Progenitor cell of endocrine pancreas (in vitro differentiated cells): ENCODE results near the gene PLXNA1. TPM values are rescaled to one million over a fixed set of nuclear protein-coding genes. Genes with fewer than 3 reads are reported as not detected.

Source experiments
- DNase-seq: peaks from one replicate; pipeline ENCODE4 v3.0.0; 2021; ENCODE audit warnings: low spot score; ENCODE audit not compliant: unreplicated experiment
- H3K27ac Mint-ChIP-seq: 2 replicates; pipeline ENCODE4 v1.8.0; 2021; ENCODE audit warnings: mild to moderate bottlenecking, moderate library complexity, mixed read lengths
- H3K27me3 Mint-ChIP-seq: 2 replicates; pipeline ENCODE4 v1.8.0; 2021; ENCODE audit warnings: mixed read lengths
- H3K36me3 Mint-ChIP-seq: 2 replicates; pipeline ENCODE4 v1.8.0; 2022; ENCODE audit warnings: mixed read lengths; ENCODE audit not compliant: insufficient read depth
- H3K4me1 Mint-ChIP-seq: 2 replicates; pipeline ENCODE4 v1.8.0; 2021; ENCODE audit warnings: low read depth, mixed read lengths
- H3K4me3 Mint-ChIP-seq: 2 replicates; pipeline ENCODE4 v1.8.0; 2021; ENCODE audit warnings: low read depth, mild to moderate bottlenecking, moderate library complexity, mixed read lengths
- H3K9me3 Mint-ChIP-seq: 2 replicates; pipeline ENCODE4 v1.8.0; 2021; ENCODE audit warnings: low read depth, mixed read lengths
- CTCF ChIP-seq: fragments of 200-600 bp; sonication (generic); IDR thresholded peaks from one replicate; pipeline ENCODE4 v1.5.0; 2021; ENCODE audit warnings: antibody characterized with exemption, mild to moderate bottlenecking; ENCODE audit not compliant: unreplicated experiment
- total RNA-seq: library from RNA; stranded (reverse); gene quantifications from 2 replicates; pipeline ENCODE4 v1.2.1, GENCODE V29; 2021

PLXNA1 gene
- total RNA-seq, 1 donor from 2014 or later = 104 TPM

- Mint-ChIP-seq H3K27ac (peak overlapping the region; percentile 49), H3K4me3 (no peak overlapping the region), H3K27me3 (no peaks in the 10 kb centered on the region), H3K9me3 (no peaks in the 10 kb centered on the region), H3K36me3 (no peaks in the 10 kb centered on the region), H3K4me1 (no peaks in the 10 kb centered on the region)
- no peak for TF ChIP-seq CTCF
- DNase-seq = no peak
Observed at GRCh38 chr3:126996905-126997304, 14.0 kb downstream of the PLXNA1 start.

- no peak overlapping the region for H3K4me3 Mint-ChIP-seq
- peak overlapping the region; percentile 49 for H3K27ac Mint-ChIP-seq
- H3K4me1 Mint-ChIP-seq = peaks cover 4% of the 10 kb centered on the region
- no peak for DNase-seq
- H3K27me3 Mint-ChIP-seq = no peaks in the 10 kb centered on the region
- H3K36me3 Mint-ChIP-seq = no peaks in the 10 kb centered on the region
- TF ChIP-seq CTCF = no peak
- H3K9me3 Mint-ChIP-seq = no peaks in the 10 kb centered on the region
Observed at GRCh38 chr3:126997455-126998038, 14.6 kb downstream of the PLXNA1 start.

- H3K27me3 Mint-ChIP-seq = no peaks in the 10 kb centered on the region
- no peak for TF ChIP-seq CTCF
- DNase-seq = no peak
- H3K4me3 Mint-ChIP-seq = no peak overlapping the region
- no peak overlapping the region for H3K27ac Mint-ChIP-seq
- no peaks in the 10 kb centered on the region for H3K9me3 Mint-ChIP-seq
- no peaks in the 10 kb centered on the region for H3K36me3 Mint-ChIP-seq
- peaks cover 4% of the 10 kb centered on the region for H3K4me1 Mint-ChIP-seq
Observed at GRCh38 chr3:126998320-126998719, 15.4 kb downstream of the PLXNA1 start.

- Mint-ChIP-seq H3K27me3 (no peaks in the 10 kb centered on the region), H3K27ac (no peak overlapping the region)
- no peak for DNase-seq
Observed at GRCh38 chr3:126998728-126999127, 15.8 kb downstream of the PLXNA1 start.

GRCh38 chr3:126999383-126999782 lies 16.5 kb downstream of the PLXNA1 start:
- no peaks in the 10 kb centered on the region for H3K9me3 Mint-ChIP-seq

More at GRCh38 chr3:126998728-126999127, 15.8 kb downstream of the PLXNA1 start:
- TF ChIP-seq CTCF = no peak
- peaks cover 4% of the 10 kb centered on the region for H3K4me1 Mint-ChIP-seq
- H3K4me3 Mint-ChIP-seq = no peak overlapping the region
- H3K9me3 Mint-ChIP-seq = no peaks in the 10 kb centered on the region
- H3K36me3 Mint-ChIP-seq = no peaks in the 10 kb centered on the region

More at GRCh38 chr3:126999383-126999782, 16.5 kb downstream of the PLXNA1 start:
- peaks cover 4% of the 10 kb centered on the region for H3K4me1 Mint-ChIP-seq
- DNase-seq = no peak
- TF ChIP-seq CTCF = no peak
- H3K27me3 Mint-ChIP-seq = no peaks in the 10 kb centered on the region
- no peak overlapping the region for H3K4me3 Mint-ChIP-seq
- H3K27ac Mint-ChIP-seq = no peak overlapping the region
- no peaks in the 10 kb centered on the region for H3K36me3 Mint-ChIP-seq
